Skin of body (tissue), 1 donor: Measurements from ENCODE around the gene ZNF280B. TPM values are rescaled to one million over a fixed set of nuclear protein-coding genes. Genes with fewer than 3 reads are reported as not detected.

Source experiments
- total RNA-seq: library from RNA; depleted of rRNA; stranded (reverse); fragments of >200 nt; gene quantifications from one replicate; pipeline ENCODE4 v1.2.3, GENCODE V29; 2014

The ZNF280B gene
- total RNA-seq, 1 donor from 2014 or later: 0.59 TPM

Other genes starting within 250 kb of the ZNF280B start
- gene ZNF280A, start 11.5 kb upstream of the ZNF280B start, total RNA-seq: not detected
- not detected for gene PRAME, start 50.5 kb upstream of the ZNF280B start, total RNA-seq
- not detected for gene GGTLC2, start 135.9 kb upstream of the ZNF280B start, total RNA-seq